IMR-90 (cell line): ENCODE measurements around the gene ZNF581. TPM values are rescaled to one million over a fixed set of nuclear protein-coding genes. Genes with fewer than 3 reads are reported as not detected.

ENCODE experiments used
- ATAC-seq: fragments of 200-7000 bp; cut with Tn5 transposase; 2 replicates; pipeline ENCODE4 v1.9.1; 2020; ENCODE audit warnings: low read depth, mild to moderate bottlenecking, moderate library complexity
- BruUV-seq: library from RNA; stranded (reverse); fragments of 400-500 nt; replicated peaks from 2 replicates; lab custom pipeline; 2021; lab: Mats Ljungman, UMichigan
- CTCF ChIA-PET: fragments of 300-600 bp; formaldehyde crosslinking; extraction: SDS; loops from one replicate; lab custom pipeline; 2021; ENCODE audit warnings: antibody characterized with exemption; lab: Yijun Ruan, JAX
- POLR2A ChIA-PET: fragments of 300-600 bp; sonication (Branson Sonifier 250); formaldehyde crosslinking; loops from one replicate; lab custom pipeline; 2022; ENCODE audit warnings: antibody characterized with exemption; ENCODE audit not compliant: unreplicated experiment; lab: Charles Lee
- DNase-seq: peaks from one replicate; pipeline ENCODE4 v3.0.0; 2013
- H2AFZ ChIP-seq: replicated peaks from 2 replicates; pipeline ENCODE3; 2013; ENCODE audit warnings: low read length, mild to moderate bottlenecking; ENCODE audit not compliant: poor library complexity
- H2AK5ac ChIP-seq: 2 replicates; pipeline ENCODE4 v1.6.1; 2013; ENCODE audit warnings: low read depth, low read length, inconsistent platforms
- H2AK9ac ChIP-seq: replicated peaks from 2 replicates; pipeline ENCODE3; 2013; ENCODE audit warnings: mild to moderate bottlenecking, low read depth, low read length, moderate library complexity; ENCODE audit not compliant: poor library complexity
- H2BK120ac ChIP-seq: 2 replicates; pipeline ENCODE4 v1.6.1; 2013; ENCODE audit warnings: low read depth, low read length, inconsistent platforms
- H2BK15ac ChIP-seq: 3 replicates; pipeline ENCODE4 v1.6.1; 2013; ENCODE audit warnings: low read depth, low read length, inconsistent platforms
- H2BK20ac ChIP-seq: 2 replicates; pipeline ENCODE4 v1.6.1; 2013; ENCODE audit warnings: low read depth, mild to moderate bottlenecking, inconsistent platforms, low read length, moderate library complexity
- H2BK5ac ChIP-seq: 2 replicates; pipeline ENCODE4 v1.6.1; 2013; ENCODE audit warnings: mild to moderate bottlenecking, low read depth, low read length, inconsistent platforms; ENCODE audit not compliant: poor library complexity, severe bottlenecking
- H3K14ac ChIP-seq: replicated peaks from 2 replicates; pipeline ENCODE4 v1.6.1; 2013; ENCODE audit warnings: low read depth, low read length, inconsistent platforms
- H3K18ac ChIP-seq: 2 replicates; pipeline ENCODE4 v1.6.1; 2013; ENCODE audit warnings: low read depth, low read length, control low read depth
- H3K23ac ChIP-seq: 2 replicates; pipeline ENCODE4 v1.6.1; 2013; ENCODE audit warnings: low read depth, low read length, inconsistent platforms
- H3K27ac ChIP-seq: 2 replicates; pipeline ENCODE4 v1.5.1; 2013; ENCODE audit warnings: mild to moderate bottlenecking, control low read depth, low read length; ENCODE audit not compliant: insufficient read depth
- H3K27me3 ChIP-seq: 2 replicates; pipeline ENCODE4 v1.6.1; 2013; ENCODE audit warnings: low read length; ENCODE audit not compliant: control insufficient read depth, insufficient read depth
- H3K36me3 ChIP-seq: 2 replicates; pipeline ENCODE4 v1.6.1; 2013; ENCODE audit warnings: low read length, mixed read lengths; ENCODE audit not compliant: control insufficient read depth, insufficient read depth
- H3K4ac ChIP-seq: 2 replicates; pipeline ENCODE4 v1.6.1; 2013; ENCODE audit warnings: low read depth, low read length, inconsistent platforms
- H3K4me1 ChIP-seq: 2 replicates; pipeline ENCODE4 v1.6.1; 2013; ENCODE audit warnings: low read length, mixed read lengths; ENCODE audit not compliant: control insufficient read depth, insufficient read depth
- H3K4me2 ChIP-seq: 2 replicates; pipeline ENCODE4 v1.6.1; 2013; ENCODE audit warnings: low read depth, mild to moderate bottlenecking, control low read depth, low read length, moderate library complexity
- H3K4me3 ChIP-seq: 2 replicates; pipeline ENCODE4 v1.5.1; 2013; ENCODE audit warnings: low read depth, mild to moderate bottlenecking, control low read depth, low read length, moderate library complexity; ENCODE audit not compliant: insufficient read depth
- H3K56ac ChIP-seq: 2 replicates; pipeline ENCODE4 v1.6.1; 2013; ENCODE audit warnings: low read length, inconsistent platforms; ENCODE audit not compliant: insufficient read depth; ENCODE audit errors: extremely low read depth
- H3K79me1 ChIP-seq, 2 experiments: 2 replicates each; pipeline ENCODE4 v1.6.1; 2013; ENCODE audit warnings: low read length in 2 of 2, inconsistent platforms in 1 of 2, low read depth in 1 of 2
- H3K9ac ChIP-seq: 2 replicates; pipeline ENCODE4 v1.6.1; 2013; ENCODE audit warnings: low read depth, low read length, control low read depth
- H3K9me1 ChIP-seq: 2 replicates; pipeline ENCODE4 v1.6.1; 2013; ENCODE audit warnings: low read length, inconsistent platforms; ENCODE audit not compliant: insufficient read depth
- H3K9me3 ChIP-seq: 2 replicates; pipeline ENCODE4 v1.6.1; 2013; ENCODE audit warnings: low read length; ENCODE audit not compliant: control insufficient read depth, insufficient read depth
- H4K20me1 ChIP-seq: 2 replicates; pipeline ENCODE4 v1.6.1; 2013; ENCODE audit warnings: low read length, inconsistent platforms; ENCODE audit not compliant: insufficient read depth
- H4K5ac ChIP-seq: 2 replicates; pipeline ENCODE4 v1.6.1; 2013; ENCODE audit warnings: mild to moderate bottlenecking, low read depth, low read length, control low read depth
- H4K8ac ChIP-seq, 2 experiments: 2 replicates each; pipeline ENCODE4 v1.6.1; 2013; ENCODE audit warnings: low read depth in 2 of 2, low read length in 2 of 2, control low read depth in 1 of 2, inconsistent platforms in 1 of 2
- H4K91ac ChIP-seq: 2 replicates; pipeline ENCODE4 v1.6.1; 2013; ENCODE audit warnings: low read depth, low read length, inconsistent platforms; ENCODE audit not compliant: insufficient read depth
- BHLHE40 ChIP-seq: fragments of 150-350 bp; IDR thresholded peaks from 2 replicates; pipeline ENCODE4 v1.6.1; 2016; ENCODE audit warnings: mild to moderate bottlenecking, low read depth, low read length
- CEBPB ChIP-seq: IDR thresholded peaks from 2 replicates; pipeline ENCODE4 v1.6.1; 2012; ENCODE audit warnings: low read depth, low read length, improper control_type of control experiment
- WGBS, 2 experiments: methylation state at CpG; one replicate each; pipeline versions ENCODE4 v1.1.5 to v1.1.7; 2013; ENCODE audit warnings: missing lambda C conversion rate in 2 of 2; ENCODE audit not compliant: insufficient read length in 1 of 2; ENCODE audit errors: extremely low coverage in 2 of 2; 5-methylcytosine and 5-hydroxymethylcytosine counted together
- dilution Hi-C: fragments of 300-500 bp; cut with HindIII; formaldehyde crosslinking; loops from one replicate; pipeline ENCODE4 v1.14.3; 2018; ENCODE audit warnings: low sequenced_read_pairs; ENCODE audit not compliant: unreplicated experiment
- in situ Hi-C: fragments of 300-500 bp; cut with MboI; formaldehyde crosslinking; loops from 3 replicates; pipeline ENCODE4 v1.14.3; 2019; ENCODE audit warnings: low sequenced_read_pairs, inconsistent platforms, mixed read lengths
- intact Hi-C: fragments of 100-400 bp; cut with micrococcal nuclease; formaldehyde crosslinking; loops from 2 replicates; pipeline ENCODE4 v1.10.0; 2022
- polyA plus RNA-seq, 3 experiments: library from polyadenylated mRNA; depleted of rRNA; stranded (reverse); fragments of >200 nt; gene quantifications; 2 replicates each; pipeline ENCODE4 v1.2.3, GENCODE V29; 2012; ENCODE audit warnings: low replicate concordance in 1 of 3
- total RNA-seq: library from RNA; depleted of rRNA; stranded (reverse); fragments of >200 nt; gene quantifications from 2 replicates; pipeline ENCODE4 v1.2.3, GENCODE V29; 2012

ZNF581 gene
- total and polyA plus RNA-seq, 2 of the 4 experiments (the other 2 are of a cell fraction) = 9.7 to 21.9 TPM

DNA sequence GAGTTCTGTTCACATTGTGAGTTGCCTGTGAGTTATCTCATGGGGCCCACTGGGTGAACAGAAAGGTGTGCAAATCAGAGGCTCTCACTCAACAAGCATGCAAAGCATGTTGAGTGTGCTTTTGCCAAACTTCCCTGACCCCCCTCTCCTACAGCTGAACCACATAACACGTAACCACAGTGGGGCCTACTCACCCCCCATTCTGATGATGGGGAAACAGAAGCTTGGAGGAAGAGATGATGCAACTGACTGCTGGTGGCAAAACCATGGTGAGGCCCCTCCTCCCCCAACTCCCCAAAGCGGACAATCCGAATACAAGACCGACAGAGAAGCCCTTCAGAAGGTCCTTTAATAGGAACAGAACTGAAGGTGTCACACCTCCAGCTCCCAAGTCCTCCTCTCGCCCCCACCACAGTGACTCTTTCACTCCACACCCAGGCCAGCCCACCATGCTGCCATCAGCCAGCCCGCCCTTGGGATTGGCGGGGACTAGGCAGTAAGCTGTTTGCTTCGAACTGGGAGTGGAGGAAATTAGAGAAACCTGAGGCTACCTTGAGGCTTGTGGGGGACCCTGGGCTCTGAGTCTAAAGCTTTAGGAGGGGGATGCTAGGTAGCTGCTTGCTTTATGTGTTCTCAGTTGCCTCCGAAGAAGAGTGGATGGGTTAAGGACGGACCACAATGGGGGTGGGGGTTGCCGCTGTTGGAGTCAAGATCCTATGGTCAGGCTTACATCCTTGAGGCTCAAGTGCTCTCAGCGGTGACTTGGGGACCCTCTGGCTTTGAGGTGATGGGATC is 22.8 kb upstream of the ZNF581 start:
- in situ Hi-C loops = no loop called here
- Histone ChIP-seq H3K4me3 (no peak overlapping the region), H3K4me2 (no peak overlapping the region), H2AK5ac (no peak overlapping the region; the same call in 1 of the 2 replicates), H4K91ac (no peak overlapping the region), H2AK9ac (peak overlapping the region; percentile 84), H2BK15ac (no peak overlapping the region), H3K4me1 (peaks cover 13% of the 10 kb centered on the region), H2BK120ac (no peak overlapping the region), H3K9me3 (no peaks in the 10 kb centered on the region), H2BK5ac (no peak overlapping the region), H3K27me3 (no peaks in the 10 kb centered on the region), H2BK20ac (no peak overlapping the region), H3K27ac (no peak overlapping the region), H3K23ac (no peak overlapping the region), H3K18ac (no peak overlapping the region), H3K9me1 (peaks cover 15% of the 10 kb centered on the region; the same call in 1 of the 2 replicates), H4K20me1 (peaks cover 17% of the 10 kb centered on the region; the same call in 1 of the 2 replicates), H3K4ac (no peak overlapping the region; the same call in 1 of the 2 replicates), H3K14ac (no peak overlapping the region), H2AFZ (peak overlapping the region; percentile 27), H4K5ac (no peak overlapping the region), H4K8ac (no peak overlapping the region), H3K9ac (no peak overlapping the region), H3K79me1 (peaks cover 15 to 48% of the 10 kb centered on the region in 2 experiments), H3K36me3 (peaks cover 30% of the 10 kb centered on the region), H3K56ac (no peak overlapping the region)
- no TSS peak for BruUV-seq
- intact Hi-C loops = no loop called here
- TF ChIP-seq CEBPB = peak; percentile 49; the same call in 1 of the 2 replicates
- no peak for TF ChIP-seq BHLHE40
- peak; percentile 21 for DNase-seq
- no peak for ATAC-seq
- 97% methylated on average over 6 of the region's 12 CpGs; no CpG with 5 or more reads in 1 of the 2 experiments for WGBS, 2 experiments
- ChIA-PET POLR2A (no interaction called here), CTCF (interaction anchor here (0.9 to 2.4 kb wide), 2 partner anchors 14 to 117 kb away, joined by 3 to 11 read pairs; partner anchors contain the start of gene ZNF865)
- dilution Hi-C loops = no loop called here
